Tibial nerve (tissue), 4 donors: ENCODE data around the gene ACOT11. TPM values are rescaled to one million over a fixed set of nuclear protein-coding genes. Genes with fewer than 3 reads are reported as not detected.

Source experiments
- DNase-seq, 2 donors: peaks; one replicate each; pipeline ENCODE4 v3.0.0-alpha.2; 2019; ENCODE audit warnings: low spot score in 2 of 2
- H3K27ac ChIP-seq, 4 donors: fragments of 200-600 bp; sonication (generic) in 3 of 4; one replicate each; pipeline ENCODE4 v1.5.1; 2017 to 2019; ENCODE audit warnings: mild to moderate bottlenecking in 1 of 4
- H3K27me3 ChIP-seq, 2 donors: fragments of 200-600 bp; sonication (generic) in 1 of 2; one replicate each; pipeline versions ENCODE4 v1.5.1 to v1.6.0; 2017 to 2019
- H3K36me3 ChIP-seq, 3 donors: fragments of 200-600 bp; sonication (generic); one replicate each; pipeline ENCODE4 v1.5.1; 2018 to 2019
- H3K4me1 ChIP-seq, 4 donors: fragments of 200-600 bp; sonication (generic) in 3 of 4; one replicate each; pipeline ENCODE4 v1.5.1; 2017 to 2019
- H3K4me3 ChIP-seq, 4 donors: fragments of 200-600 bp; sonication (generic) in 3 of 4; one replicate each; pipeline ENCODE4 v1.5.1; 2017 to 2019; ENCODE audit warnings: mild to moderate bottlenecking in 1 of 4, moderate library complexity in 1 of 4
- H3K9me3 ChIP-seq, 4 donors: fragments of 200-600 bp; sonication (generic) in 3 of 4; one replicate each; pipeline ENCODE4 v1.5.1; 2017 to 2019
- EP300 ChIP-seq, 2 donors: sonication (generic); formaldehyde crosslinking; IDR thresholded peaks; one replicate each; pipeline ENCODE4 v1.6.1; 2017; ENCODE audit warnings: antibody characterized with exemption in 2 of 2, mild to moderate bottlenecking in 1 of 2
- POLR2A ChIP-seq, 2 donors: fragments of 450-650 bp; IDR thresholded peaks; one replicate each; pipeline ENCODE4 v1.6.1; 2017; ENCODE audit warnings: antibody characterized with exemption in 2 of 2, mild to moderate bottlenecking in 2 of 2, moderate library complexity in 2 of 2
- WGBS, 2 donors: methylation state at CpG; one replicate each; pipeline ENCODE4 v1.1.5; 2018; 5-methylcytosine and 5-hydroxymethylcytosine counted together
- total RNA-seq, 4 donors: library from RNA; depleted of rRNA; stranded (reverse); fragments of >200 nt; gene quantifications; one replicate each; pipeline ENCODE4 v1.1.0, GENCODE V29; 2016
- TF ChIP-seq, protein P1 (sequence below), 5 experiments: fragments of 200-600 bp in 3 of 5; fragments of 450-650 bp in 2 of 5; sonication (generic) in 3 of 5; IDR thresholded peaks; one replicate each; pipeline ENCODE4 v1.5.1; 2016 to 2019; ENCODE audit warnings: antibody characterized with exemption in 5 of 5, mild to moderate bottlenecking in 3 of 5, moderate library complexity in 2 of 5

The ACOT11 gene
- total RNA-seq, 4 donors from 2014 or later = 7.5 to 13.8 (median 10.2) TPM

DNA sequence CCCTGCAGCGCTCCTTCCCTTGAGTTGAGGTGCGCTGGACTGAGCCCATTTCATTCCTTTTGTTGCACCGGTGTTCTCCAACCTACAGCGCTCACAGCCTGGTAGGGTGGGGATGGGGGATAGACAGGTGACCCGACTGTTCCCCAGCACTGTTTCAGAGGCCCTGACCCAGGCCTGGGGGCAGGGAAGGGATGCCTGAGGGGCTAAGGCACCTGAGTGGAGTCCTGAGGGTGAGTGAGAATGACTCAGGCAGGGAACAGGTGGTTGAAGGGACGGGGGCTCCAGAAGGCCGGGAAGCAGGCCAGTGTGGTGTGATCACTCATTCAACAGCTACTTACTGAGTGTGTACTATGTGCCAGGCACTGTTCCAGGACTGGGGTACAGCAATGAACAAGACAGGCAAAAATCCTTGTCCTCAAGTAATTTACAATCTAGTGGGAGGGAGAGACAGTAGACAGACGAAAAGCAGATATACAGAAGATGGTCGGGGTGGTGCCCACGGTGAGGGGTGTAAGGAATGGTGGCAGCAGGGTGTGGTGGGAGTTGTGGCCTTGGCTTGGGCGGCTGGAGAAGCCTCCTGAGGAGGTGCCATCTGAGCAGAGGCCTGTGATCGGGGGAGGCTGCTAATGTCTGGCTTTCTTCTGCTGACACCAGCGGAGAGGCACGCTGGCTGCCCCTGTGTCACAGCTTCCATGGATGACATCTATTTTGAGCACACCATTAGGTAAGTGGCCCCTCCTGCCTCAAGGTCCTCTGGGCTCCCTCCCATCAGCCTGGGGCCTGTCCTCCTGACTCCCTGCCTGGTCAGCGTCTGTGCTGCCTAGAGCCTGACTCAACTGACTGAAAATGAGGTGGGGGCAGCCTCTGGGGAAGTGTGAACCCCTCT, 37.4 kb downstream of the ACOT11 start:
- Histone ChIP-seq H3K36me3 (peaks cover 0 to 9% (median 0%) of the 10 kb centered on the region in 3 donors), H3K4me3 (no peak overlapping the region), H3K27ac (no peak overlapping the region), H3K9me3 (no peaks in the 10 kb centered on the region), H3K27me3 (no peaks in the 10 kb centered on the region), H3K4me1 (peaks cover 0 to 26% (median 8%) of the 10 kb centered on the region in 4 donors)
- WGBS, 2 donors = 85 to 87% methylated on average over 14 to 15 of the region's 15 CpGs
- no peak for DNase-seq
- no peak for TF ChIP-seq POLR2A (IDR thresholded peaks at IDR 0.05)
- TF ChIP-seq EP300 (IDR thresholded peaks at IDR 0.05) = no peak
- TF ChIP-seq, protein P1, sequence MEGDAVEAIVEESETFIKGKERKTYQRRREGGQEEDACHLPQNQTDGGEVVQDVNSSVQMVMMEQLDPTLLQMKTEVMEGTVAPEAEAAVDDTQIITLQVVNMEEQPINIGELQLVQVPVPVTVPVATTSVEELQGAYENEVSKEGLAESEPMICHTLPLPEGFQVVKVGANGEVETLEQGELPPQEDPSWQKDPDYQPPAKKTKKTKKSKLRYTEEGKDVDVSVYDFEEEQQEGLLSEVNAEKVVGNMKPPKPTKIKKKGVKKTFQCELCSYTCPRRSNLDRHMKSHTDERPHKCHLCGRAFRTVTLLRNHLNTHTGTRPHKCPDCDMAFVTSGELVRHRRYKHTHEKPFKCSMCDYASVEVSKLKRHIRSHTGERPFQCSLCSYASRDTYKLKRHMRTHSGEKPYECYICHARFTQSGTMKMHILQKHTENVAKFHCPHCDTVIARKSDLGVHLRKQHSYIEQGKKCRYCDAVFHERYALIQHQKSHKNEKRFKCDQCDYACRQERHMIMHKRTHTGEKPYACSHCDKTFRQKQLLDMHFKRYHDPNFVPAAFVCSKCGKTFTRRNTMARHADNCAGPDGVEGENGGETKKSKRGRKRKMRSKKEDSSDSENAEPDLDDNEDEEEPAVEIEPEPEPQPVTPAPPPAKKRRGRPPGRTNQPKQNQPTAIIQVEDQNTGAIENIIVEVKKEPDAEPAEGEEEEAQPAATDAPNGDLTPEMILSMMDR (IDR thresholded peaks at IDR 0.05) = no peak

DNA sequence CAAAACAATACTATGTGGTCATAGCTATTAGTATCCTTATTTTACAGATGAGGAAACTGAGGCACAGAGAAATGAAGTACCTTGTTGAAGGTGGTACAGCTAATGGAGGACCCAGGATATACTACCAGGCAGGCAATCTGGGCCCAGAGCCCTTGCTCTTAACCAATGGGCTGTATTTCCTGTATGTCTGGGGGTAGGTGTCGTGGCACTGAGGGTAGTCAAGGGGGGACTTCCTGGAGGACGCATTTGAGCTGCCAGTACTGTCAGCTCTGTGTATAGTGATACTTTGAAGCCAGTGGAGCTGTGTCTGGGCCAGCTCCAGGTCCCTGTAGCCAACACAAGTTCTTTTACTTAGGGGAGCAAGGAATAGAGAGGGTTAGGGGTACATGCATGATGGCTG, 40.3 kb downstream of the ACOT11 start:
- no peak overlapping the region for H3K27ac ChIP-seq
- 65 to 85% methylated on average over 2 of the region's 2 CpGs for WGBS, 2 donors
- DNase-seq = no peak

DNA sequence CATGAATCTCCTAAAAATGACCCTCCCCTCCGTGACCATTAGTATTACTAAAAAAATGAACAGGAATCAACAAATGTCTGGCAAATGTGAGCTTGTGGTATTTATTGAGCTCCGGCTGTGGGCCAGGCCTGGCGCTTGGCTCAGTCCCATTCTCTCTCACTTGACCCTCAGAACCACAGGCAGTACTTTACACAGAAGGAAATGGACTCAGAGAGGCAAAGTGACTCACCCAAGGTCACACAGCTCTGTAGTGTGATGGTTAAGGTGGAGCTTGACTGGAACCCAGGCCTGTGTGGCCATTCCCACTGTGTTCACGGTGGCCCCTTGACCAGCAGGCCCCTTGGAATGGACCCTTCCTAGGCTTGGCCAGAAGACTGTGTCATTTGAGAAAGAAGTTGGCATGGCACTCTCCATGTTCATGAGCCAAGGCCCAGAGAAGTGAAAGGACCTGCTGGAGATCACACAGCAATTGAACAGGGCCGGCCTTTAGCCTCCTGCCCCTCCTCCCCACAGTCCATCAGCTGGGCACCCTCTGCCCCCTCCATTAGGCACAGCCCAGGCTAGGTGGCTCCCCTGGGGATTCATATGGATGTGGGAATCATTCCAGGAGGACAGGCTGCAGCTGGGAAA, 43.2 kb downstream of the ACOT11 start:
- Histone ChIP-seq H3K4me1 (no peaks in the 10 kb centered on the region), H3K4me3 (no peak overlapping the region), H3K27me3 (no peaks in the 10 kb centered on the region), H3K27ac (no peak overlapping the region), H3K9me3 (no peaks in the 10 kb centered on the region), H3K36me3 (peaks cover 0 to 22% (median 0%) of the 10 kb centered on the region in 3 donors)
- 86 to 89% methylated on average over 4 to 5 of the region's 5 CpGs for WGBS, 2 donors
- TF ChIP-seq EP300 (IDR thresholded peaks at IDR 0.05) (no peak), POLR2A (IDR thresholded peaks at IDR 0.05) (no peak)
- TF ChIP-seq, protein P1 (IDR thresholded peaks at IDR 0.05) = no peak
- no peak for DNase-seq

More for the DNA sequence above, 40.3 kb downstream of the ACOT11 start:
- Histone ChIP-seq H3K4me3 (no peak overlapping the region), H3K9me3 (no peaks in the 10 kb centered on the region), H3K36me3 (peaks cover 0 to 9% (median 0%) of the 10 kb centered on the region in 3 donors), H3K4me1 (no peaks in the 10 kb centered on the region), H3K27me3 (no peaks in the 10 kb centered on the region)
- TF ChIP-seq EP300 (IDR thresholded peaks at IDR 0.05) = no peak
- no peak for TF ChIP-seq POLR2A (IDR thresholded peaks at IDR 0.05)
- TF ChIP-seq, protein P1 (IDR thresholded peaks at IDR 0.05) = no peak

DNA sequence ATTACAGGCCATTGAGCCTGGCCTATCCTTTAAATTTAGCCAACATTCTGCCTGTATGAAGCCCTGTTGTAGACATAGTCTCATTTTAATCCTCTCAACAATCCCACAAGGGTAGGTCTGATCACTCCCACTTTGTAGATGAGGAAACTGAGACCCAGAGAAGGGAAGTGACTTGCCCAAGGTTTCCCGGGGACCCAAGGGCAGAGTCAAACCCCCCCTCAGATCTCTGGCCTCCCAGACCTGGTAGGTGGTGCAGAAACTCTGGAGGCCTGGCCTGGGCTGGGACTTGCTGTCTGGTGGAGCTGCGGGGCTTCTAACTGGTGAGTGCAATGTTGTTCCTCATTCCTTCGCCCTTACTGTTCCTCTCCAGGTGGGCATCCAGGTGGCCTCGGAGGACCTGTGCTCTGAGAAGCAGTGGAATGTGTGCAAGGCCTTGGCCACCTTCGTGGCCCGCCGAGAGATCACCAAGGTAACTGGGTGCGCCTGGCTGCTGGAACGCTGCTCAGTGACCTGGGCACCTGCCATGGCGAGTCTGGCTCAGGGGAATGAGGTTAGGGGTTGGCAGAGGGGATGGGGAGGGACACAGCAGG, 45.6 kb downstream of the ACOT11 start:
- DNase-seq = no peak
- 89 to 94% methylated on average over 9 to 10 of the region's 10 CpGs for WGBS, 2 donors
- TF ChIP-seq POLR2A (IDR thresholded peaks at IDR 0.05) = no peak
- H3K27me3 ChIP-seq = no peaks in the 10 kb centered on the region
- H3K9me3 ChIP-seq = no peaks in the 10 kb centered on the region
- H3K4me3 ChIP-seq = no peak overlapping the region
- peaks cover 0 to 37% (median 0%) of the 10 kb centered on the region in 3 donors for H3K36me3 ChIP-seq
- no peaks in the 10 kb centered on the region for H3K4me1 ChIP-seq
- H3K27ac ChIP-seq = no peak overlapping the region

DNA sequence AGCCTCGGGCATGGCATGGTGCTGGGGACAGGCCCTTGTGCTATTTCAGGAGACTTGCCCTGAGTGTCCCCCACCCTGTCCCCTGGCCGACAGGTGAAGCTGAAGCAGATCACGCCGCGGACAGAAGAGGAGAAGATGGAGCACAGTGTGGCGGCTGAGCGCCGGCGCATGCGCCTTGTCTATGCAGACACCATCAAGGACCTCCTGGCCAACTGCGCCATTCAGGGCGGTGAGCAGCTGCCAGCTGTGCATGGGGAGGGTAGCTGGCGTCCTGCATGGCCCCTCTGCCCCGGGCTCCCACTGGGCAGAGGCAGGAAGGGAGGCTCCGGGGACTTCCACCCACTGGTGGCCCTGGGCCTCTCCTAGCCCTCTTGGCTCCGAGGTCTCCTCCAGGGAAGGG, 46.4 kb downstream of the ACOT11 start:
- Histone ChIP-seq H3K27ac (no peak overlapping the region), H3K36me3 (peaks cover 0 to 37% (median 0%) of the 10 kb centered on the region in 3 donors), H3K27me3 (no peaks in the 10 kb centered on the region), H3K4me3 (no peak overlapping the region), H3K9me3 (no peaks in the 10 kb centered on the region), H3K4me1 (no peaks in the 10 kb centered on the region)
- TF ChIP-seq, protein P1 (IDR thresholded peaks at IDR 0.05) = no peak
- TF ChIP-seq EP300 (IDR thresholded peaks at IDR 0.05) (no peak), POLR2A (IDR thresholded peaks at IDR 0.05) (no peak)
- 93 to 95% methylated on average over 11 to 12 of the region's 16 CpGs for WGBS, 2 donors
- no peak for DNase-seq
